ENCODE results near the gene MCRIP2. TPM values are rescaled to one million over a fixed set of nuclear protein-coding genes. Genes with fewer than 3 reads are reported as not detected.

MCRIP2 gene
- total and polyA plus RNA-seq, 9 of the 15 experiments (the other 6 are each of a cell fraction or from before 2014, with no cell fraction given) = 0.80 to 120 (median 35.2) TPM

DNA sequence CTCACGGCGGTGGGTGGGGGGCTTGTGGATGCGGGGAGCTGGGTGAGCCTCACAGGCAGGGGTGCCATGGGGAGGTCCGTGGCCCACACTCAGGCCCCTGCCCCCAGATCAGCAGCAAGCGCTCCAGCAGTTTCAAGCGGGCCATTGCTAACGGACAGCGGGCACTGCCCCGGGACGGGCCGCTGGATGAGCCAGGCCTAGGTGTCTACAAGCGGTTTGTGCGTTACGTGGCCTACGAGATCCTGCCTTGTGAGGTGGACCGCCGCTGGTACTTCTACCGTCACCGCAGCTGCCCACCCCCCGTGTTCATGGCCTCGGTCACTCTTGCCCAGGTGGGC is 34.9 kb downstream of the MCRIP2 start:
- Histone ChIP-seq H2AFZ (ENCODE audit: low read depth, low read length) (no peak overlapping the region), H3K4me3 (no peak overlapping the region), H3K9ac (ENCODE audit: insufficient read depth in 1 of 2, low read depth in 2 of 2, low read length in 2 of 2) (no peak overlapping the region), H3K9me3 (replicated peaks; ENCODE audit: control insufficient read depth, insufficient read depth, low read depth, low read length) (no peaks in the 10 kb centered on the region), H3K79me2 (ENCODE audit: control insufficient read depth, insufficient read depth, low read length) (peaks cover 19% of the 10 kb centered on the region), H3K4me2 (ENCODE audit: insufficient read depth, low read length) (no peak overlapping the region), H3K27me3 (ENCODE audit: control insufficient read depth in 2 of 2, insufficient read depth in 2 of 2, low read length in 2 of 2) (no peaks in the 10 kb centered on the region), H3K9me1 (ENCODE audit: control insufficient read depth, insufficient read depth, low read length) (no peaks in the 10 kb centered on the region), H3K4me1 (replicated peaks in 1 of 2; ENCODE audit: control insufficient read depth in 2 of 2, insufficient read depth in 2 of 2, low read length in 2 of 2) (peaks cover 25 to 96% of the 10 kb centered on the region in 2 experiments), H4K20me1 (replicated peaks; ENCODE audit: control insufficient read depth, insufficient read depth, low read length) (peaks cover 13% of the 10 kb centered on the region; the same call in 1 of the 2 replicates), H3K36me3 (ENCODE audit: control insufficient read depth, insufficient read depth, low read length) (peaks cover 43% of the 10 kb centered on the region), H3K27ac (ENCODE audit: extremely low read depth, low read depth, low read length) (no peak overlapping the region)
- BruUV-seq (replicated peaks) = no TSS peak
- 84% methylated on average over 20 of the region's 21 CpGs for WGBS (ENCODE audit: insufficient coverage, low coverage, missing lambda C conversion rate)
- intact Hi-C loops (cut with micrococcal nuclease) = loop anchor here (5.0 kb wide), 1 partner anchor 39 kb away; the partner anchor contains the start of gene METTL26
- in situ Hi-C loops (cut with MboI) = loop anchor here (10.0 kb wide), 1 partner anchor 282 kb away; the partner anchor contains the start of gene NME4
- POLR2A ChIA-PET = interaction anchor here (0.7 to 1.1 kb wide), 3 partner anchors 88 to 280 kb away, joined by 3 to 5 read pairs (median 3); no protein-coding TSS in a partner anchor
- no peak for DNase-seq (ENCODE audit: extremely low read depth in 1 of 4, low spot score in 3 of 4)
- 0 out of 2 replicates have a peak, but pooled peaks have one; percentile 30 for TF ChIP-seq RBFOX2 (IDR thresholded peaks at IDR 0.05; ENCODE audit: low read depth, low read length)
- TF ChIP-seq HNRNPL (IDR thresholded peaks at IDR 0.05; ENCODE audit: low read depth, low read length) = 0 out of 2 replicates have a peak, but pooled peaks have one; percentile 86
- TF ChIP-seq SRSF3 (IDR thresholded peaks at IDR 0.05; ENCODE audit: insufficient read depth, low read length) = no peak
- no peak for FAIRE-seq
- CTCF ChIA-PET (ENCODE audit: low intra/inter-chr PET ratio) = no interaction called here
- ATAC-seq = no peak

DNA sequence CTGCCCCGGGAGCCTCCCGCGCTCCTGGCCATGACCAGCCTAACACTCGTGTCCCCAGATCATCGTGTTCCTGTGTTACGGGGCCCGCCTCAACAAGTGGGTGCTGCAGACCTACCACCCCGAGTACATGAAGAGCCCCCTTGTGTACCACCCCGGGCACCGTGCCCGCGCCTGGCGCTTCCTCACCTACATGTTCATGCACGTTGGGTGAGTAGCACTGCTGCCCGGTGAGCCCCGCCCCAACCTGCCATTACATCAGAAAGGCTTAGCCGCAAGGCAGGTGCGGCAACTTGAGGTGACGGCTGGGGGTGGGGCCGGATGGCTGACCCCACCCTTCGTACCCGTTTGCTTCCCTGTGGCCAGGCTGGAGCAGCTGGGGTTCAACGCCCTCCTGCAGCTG is 35.3 kb downstream of the MCRIP2 start:
- H2AFZ ChIP-seq (ENCODE audit: low read depth, low read length) = no peak overlapping the region
- DNase-seq (ENCODE audit: extremely low read depth in 1 of 4, low spot score in 3 of 4) = no peak
- WGBS (ENCODE audit: insufficient coverage, low coverage, missing lambda C conversion rate) = 77% methylated on average over 22 of the region's 23 CpGs
- H3K9me1 ChIP-seq (ENCODE audit: control insufficient read depth, insufficient read depth, low read length) = peaks cover 2% of the 10 kb centered on the region
- POLR2A ChIA-PET = interaction anchor here (1.0 kb wide), 1 partner anchor 281 kb away, joined by 3 read pairs; no protein-coding TSS in a partner anchor
- no peak overlapping the region for H3K4me2 ChIP-seq (ENCODE audit: insufficient read depth, low read length)
- H3K36me3 ChIP-seq (ENCODE audit: control insufficient read depth, insufficient read depth, low read length) = peaks cover 43% of the 10 kb centered on the region
- H4K20me1 ChIP-seq (replicated peaks; ENCODE audit: control insufficient read depth, insufficient read depth, low read length) = peaks cover 16% of the 10 kb centered on the region
- H3K9ac ChIP-seq (ENCODE audit: insufficient read depth in 1 of 2, low read depth in 2 of 2, low read length in 2 of 2) = peak overlapping the region in 1 of 2 experiments; percentile 53; a peak in 1 of 4 replicates
- no peak overlapping the region for H3K4me3 ChIP-seq
- peaks cover 29 to 98% of the 10 kb centered on the region in 2 experiments for H3K4me1 ChIP-seq (replicated peaks in 1 of 2; ENCODE audit: control insufficient read depth in 2 of 2, insufficient read depth in 2 of 2, low read length in 2 of 2)
- CTCF ChIA-PET (ENCODE audit: low intra/inter-chr PET ratio) = no interaction called here
- intact Hi-C loops (cut with micrococcal nuclease) = loop anchor here (5.0 kb wide), 1 partner anchor 40 kb away; the partner anchor contains the start of gene METTL26
- BruUV-seq (replicated peaks) = no TSS peak
- H3K27ac ChIP-seq (ENCODE audit: extremely low read depth, low read depth, low read length) = no peak overlapping the region
- no peak for TF ChIP-seq GTF2E2 (tag; IDR thresholded peaks at IDR 0.05)
- TF ChIP-seq FIP1L1 (IDR thresholded peaks at IDR 0.05; ENCODE audit: low read depth, low read length, poor library complexity, severe bottlenecking) = peak; percentile 23
- TF ChIP-seq DDX20 (tag; IDR thresholded peaks at IDR 0.05; ENCODE audit: low read depth) = no peak
- no peak for TF ChIP-seq POLR2H (tag; IDR thresholded peaks at IDR 0.05; ENCODE audit: low read depth)
- TF ChIP-seq PCBP1 (IDR thresholded peaks at IDR 0.05; ENCODE audit: low read depth, low read length, poor library complexity, severe bottlenecking) = peak; percentile 20
- no peak for FAIRE-seq
- H3K9me3 ChIP-seq (replicated peaks; ENCODE audit: control insufficient read depth, insufficient read depth, low read depth, low read length) = no peaks in the 10 kb centered on the region
- H3K27me3 ChIP-seq (ENCODE audit: control insufficient read depth in 2 of 2, insufficient read depth in 2 of 2, low read length in 2 of 2) = no peaks in the 10 kb centered on the region
- peaks cover 23% of the 10 kb centered on the region for H3K79me2 ChIP-seq (ENCODE audit: control insufficient read depth, insufficient read depth, low read length)
- in situ Hi-C loops (cut with MboI) = loop anchor here (10.0 kb wide), 1 partner anchor 282 kb away; the partner anchor contains the start of gene NME4
- ATAC-seq = no peak
